HG03175 (cell line): Measurements from ENCODE around the gene ARL13B.
"Not testable (repeated sequence)": the region's sequence is repeated elsewhere in the genome, so short reads cannot be mapped to it uniquely, and the experiment has no call there.

Source experiments
- ATAC-seq: cut with Tn5 transposase; IDR thresholded peaks from one replicate; pipeline ENCODE4 v1.9.1; 2021; ENCODE audit warnings: mild to moderate bottlenecking, moderate library complexity; ENCODE audit not compliant: unreplicated experiment

The ARL13B gene

DNA sequence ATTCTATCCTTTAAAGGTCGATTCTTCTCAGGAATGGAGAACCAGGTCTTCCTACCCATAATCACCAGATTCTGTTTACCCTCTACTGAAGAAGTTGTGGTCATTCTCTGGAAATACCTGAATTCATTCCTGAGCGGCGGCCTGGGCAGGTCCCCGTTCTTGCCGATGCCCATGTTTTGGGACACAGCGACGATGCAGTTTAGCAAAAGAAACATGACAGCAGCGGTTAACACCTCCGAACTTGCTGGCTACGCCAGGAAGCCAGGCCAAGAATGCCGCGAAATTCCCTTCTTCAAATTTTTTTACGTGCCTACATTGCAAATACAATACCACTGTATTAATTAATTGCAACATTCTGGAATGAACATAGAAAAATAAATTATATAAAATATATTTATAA lies 81.3 kb downstream of the ARL13B start:
- ATAC-seq: no peak

DNA sequence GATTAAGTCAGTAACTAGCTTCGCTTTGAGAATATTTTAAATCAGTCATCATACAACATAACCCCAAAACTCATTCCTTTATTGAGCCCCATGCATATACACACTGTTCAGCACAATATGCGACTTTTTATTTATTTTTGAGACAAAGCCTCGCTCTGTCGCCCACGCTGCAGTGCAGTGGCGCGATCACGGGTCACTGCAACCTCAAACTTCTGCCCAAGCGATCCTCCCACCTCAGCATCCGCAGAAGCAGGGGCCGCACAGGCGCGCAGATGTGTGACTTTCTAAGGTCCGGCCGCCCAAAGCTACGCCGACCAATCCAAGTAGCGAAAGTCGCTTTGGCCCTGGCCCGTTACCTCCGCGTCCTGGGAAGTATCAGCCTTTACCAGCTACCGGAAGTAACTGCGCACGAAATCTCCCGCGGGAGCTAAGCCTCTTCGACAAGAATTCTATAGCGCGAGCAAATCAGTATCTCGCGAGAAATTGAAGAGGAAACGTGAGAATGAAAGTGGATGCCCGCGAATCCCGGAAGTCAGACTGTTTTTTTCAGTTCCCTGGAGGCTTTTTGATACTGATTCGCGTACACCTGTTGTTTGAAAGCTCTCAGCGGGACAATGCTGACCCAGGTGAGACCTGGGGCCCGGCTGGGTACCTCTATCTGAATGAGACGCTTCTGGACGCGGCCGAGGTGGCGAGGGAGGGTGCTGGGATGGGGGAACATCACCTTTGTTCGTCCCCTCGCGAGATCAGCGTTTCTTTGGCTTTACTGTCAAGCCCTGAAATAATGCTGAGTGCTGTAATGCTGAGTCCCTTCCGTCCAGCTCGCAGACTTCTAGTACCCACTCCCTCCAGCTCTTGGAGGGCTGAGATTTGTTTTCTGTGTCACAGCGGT lies 82.8 kb downstream of the ARL13B start, which contains the start of the genes DHFR2 and NSUN3:
TSS of gene DHFR2 (minus strand) at position 404 of the 892 bp plus-strand sequence. CDS start 1,405 bp downstream, outside the sequence.
TSS of gene NSUN3 (plus strand) at position 549 of the 892 bp plus-strand sequence. CDS start at position 615, 66 bp downstream.
- ATAC-seq: peak; percentile 92

DNA sequence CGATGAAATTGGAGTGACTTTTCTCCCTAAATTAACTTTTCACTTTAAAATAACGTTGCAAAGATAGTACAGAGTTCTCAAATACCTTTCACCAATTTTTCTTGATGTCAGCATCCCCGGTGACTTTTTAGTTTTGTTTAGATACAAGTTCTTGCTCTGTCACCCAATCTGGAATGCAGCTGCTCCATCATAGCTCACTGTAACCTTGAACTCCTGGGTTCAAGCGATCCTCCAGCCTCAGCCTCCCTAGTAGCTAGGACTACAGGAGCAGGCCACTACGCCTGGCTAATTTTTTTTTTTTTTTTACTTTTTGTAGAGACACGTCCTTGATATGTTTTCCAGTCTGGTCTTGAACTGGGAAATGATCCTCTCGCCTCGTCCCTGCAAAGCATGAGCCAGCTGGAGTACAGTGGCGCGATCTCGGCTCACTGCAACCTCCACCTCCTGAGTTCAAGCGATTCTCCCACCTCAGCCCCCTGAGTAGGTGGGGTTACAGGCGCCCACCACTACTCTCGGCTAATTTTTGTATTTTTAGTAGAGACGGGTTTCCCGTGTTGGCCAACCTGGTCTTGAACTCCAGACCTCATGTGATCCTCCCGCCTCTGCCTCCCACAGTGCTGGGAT lies 83.7 kb downstream of the ARL13B start:
- no peak for ATAC-seq

- ATAC-seq: no peak
Measured at GRCh38 chr3:94064243-94064860, 84.4 kb downstream of the ARL13B start.

GRCh38 chr3:94065122-94065521 lies 85.2 kb downstream of the ARL13B start:
- no peak for ATAC-seq

GRCh38 chr3:94065819-94066480 lies 86.0 kb downstream of the ARL13B start:
- ATAC-seq: no peak

- no peak for ATAC-seq
Measured at GRCh38 chr3:94066506-94067500, 86.8 kb downstream of the ARL13B start.

GRCh38 chr3:94069194-94069813 lies 89.3 kb downstream of the ARL13B start:
- ATAC-seq: no peak

- ATAC-seq: peak; percentile 79
Measured at GRCh38 chr3:94070341-94070911, 90.5 kb downstream of the ARL13B start.

- ATAC-seq: peak; percentile 78
Measured at GRCh38 chr3:94071713-94072284, 91.8 kb downstream of the ARL13B start.

DNA sequence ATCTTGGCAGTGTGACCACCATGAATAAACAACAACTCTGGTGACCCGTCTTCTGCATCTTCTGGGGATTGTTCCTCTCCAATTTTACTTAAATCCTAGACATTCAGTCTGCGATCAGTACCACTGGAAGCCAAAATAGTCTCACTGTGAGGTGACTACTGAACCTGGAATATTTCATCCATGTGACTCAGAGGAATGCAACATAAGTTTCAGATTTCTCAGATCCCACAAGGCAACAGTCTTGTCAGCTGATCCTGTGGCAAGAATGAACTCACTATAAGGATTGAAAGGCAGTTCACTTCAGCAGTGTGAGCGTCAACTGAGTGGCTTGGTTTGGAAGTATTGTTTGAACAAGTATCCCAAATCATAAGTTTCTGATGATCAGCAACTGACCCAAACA lies 96.1 kb downstream of the ARL13B start:
- ATAC-seq: no peak

DNA sequence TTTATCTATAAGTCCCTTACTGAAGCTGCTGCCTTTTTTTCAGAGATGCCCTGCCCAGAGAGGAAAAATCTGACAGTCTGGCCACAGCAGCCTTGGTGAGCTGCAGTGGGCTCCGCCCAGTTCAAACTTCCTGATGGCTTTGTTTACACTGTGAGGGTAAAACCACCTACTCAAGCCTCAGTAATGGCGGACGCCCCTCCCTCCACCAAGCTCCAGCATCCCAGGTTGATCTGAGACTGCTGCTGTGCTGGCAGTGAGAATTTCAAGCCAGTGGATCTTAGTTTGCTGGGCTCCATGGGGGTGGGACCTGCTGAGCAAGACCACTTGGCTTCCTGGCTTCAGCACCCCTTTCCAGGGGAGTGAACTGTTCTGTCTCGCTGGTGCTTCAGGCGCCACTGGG lies 100.6 kb downstream of the ARL13B start:
- ATAC-seq: not testable (repeated sequence)

GRCh38 chr3:94081884-94082283 lies 101.9 kb downstream of the ARL13B start:
- no peak for ATAC-seq

GRCh38 chr3:94082391-94082937 lies 102.5 kb downstream of the ARL13B start:
- ATAC-seq: no peak

DNA sequence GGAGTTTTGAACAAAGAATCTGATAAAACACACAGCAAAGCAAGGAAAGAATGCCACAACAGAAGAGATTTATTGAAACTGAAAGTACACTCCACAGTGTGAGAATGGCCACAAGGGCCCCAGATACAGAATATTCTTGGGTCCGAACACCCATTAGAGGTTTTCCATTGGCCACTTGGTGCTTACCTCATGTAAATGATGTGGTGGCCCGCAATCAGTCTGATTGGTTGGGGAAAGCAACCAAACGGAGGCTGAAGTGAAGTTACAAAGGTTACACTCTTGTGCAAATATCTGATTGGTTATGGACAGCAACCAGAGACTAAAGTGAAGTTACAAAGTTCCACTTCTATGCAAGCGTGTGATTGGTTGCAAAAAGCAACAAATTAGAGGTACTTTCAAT lies 103.3 kb downstream of the ARL13B start:
- peak; percentile 85 for ATAC-seq

DNA sequence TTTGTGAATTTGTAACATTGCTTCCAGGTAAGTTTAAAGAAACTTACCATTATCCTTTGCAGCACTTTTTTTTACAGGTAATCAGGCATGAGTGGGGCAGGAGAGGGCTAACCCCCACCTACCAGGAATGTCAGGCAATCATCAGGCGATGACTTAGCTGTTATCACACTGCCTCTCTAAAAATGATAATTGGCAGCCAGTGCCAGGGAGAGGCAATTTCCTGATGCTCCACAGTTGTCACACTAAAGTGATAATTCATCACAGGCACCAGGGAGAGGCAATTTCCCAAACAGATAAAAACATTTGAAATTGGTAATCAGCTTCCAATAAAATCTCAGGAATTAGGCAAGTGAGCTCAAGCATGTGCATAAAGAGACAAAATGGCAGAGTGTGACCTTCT lies 109.2 kb downstream of the ARL13B start:
- no peak for ATAC-seq

GRCh38 chr3:94092086-94092485 lies 112.1 kb downstream of the ARL13B start:
- no peak for ATAC-seq

DNA sequence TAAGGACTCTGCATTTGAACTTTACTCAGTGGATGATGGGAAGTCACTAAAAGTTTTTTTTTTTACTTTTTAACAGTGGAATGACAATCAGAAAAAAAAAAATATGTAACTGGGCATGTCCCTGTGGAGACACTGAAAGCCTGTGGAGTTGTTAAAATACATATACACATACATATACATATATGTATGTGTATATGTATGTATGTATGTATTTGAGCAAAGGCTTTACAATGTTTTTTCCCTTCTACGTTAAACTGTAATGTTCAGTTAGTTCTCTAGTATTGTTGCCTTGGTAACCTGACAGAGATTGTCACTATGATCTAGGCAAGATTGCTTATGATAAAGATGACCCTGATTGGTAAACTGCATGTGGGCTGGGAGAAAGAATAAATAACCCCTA lies 113.2 kb downstream of the ARL13B start:
- ATAC-seq: no peak
